ENCODE results near the gene VTN.
A peak's percentile ranks its signal among the peaks of the same experiment; 100 is the strongest.
"Not testable (repeated sequence)": the region's sequence is repeated elsewhere in the genome, so short reads cannot be mapped to it uniquely, and the experiment has no call there.

VTN gene

GRCh38 chr17:28344011-28344410 lies 26.1 kb downstream of the VTN start:
- FAIRE-seq (no peak), DNase-seq (ENCODE audit: insufficient read length, low spot score) (no peak)

GRCh38 chr17:28343491-28343932 lies 26.6 kb downstream of the VTN start:
- no peak for FAIRE-seq
- no peak for DNase-seq (ENCODE audit: insufficient read length, low spot score)

GRCh38 chr17:28342313-28342712 lies 27.8 kb downstream of the VTN start:
- DNase-seq (ENCODE audit: insufficient read length, low spot score) (no peak), FAIRE-seq (no peak)

GRCh38 chr17:28341516-28341915 lies 28.6 kb downstream of the VTN start:
- DNase-seq (ENCODE audit: insufficient read length, low spot score), result no peak
- no peak for FAIRE-seq

- FAIRE-seq, result no peak
These were observed 29.7 kb downstream of the VTN start for GRCh38 chr17:28340374-28340773.

GRCh38 chr17:28339431-28339830 lies 30.7 kb downstream of the VTN start:
- FAIRE-seq (no peak), DNase-seq (ENCODE audit: insufficient read length, low spot score) (no peak)

More at GRCh38 chr17:28340374-28340773, 29.7 kb downstream of the VTN start:
- no peak for DNase-seq (ENCODE audit: insufficient read length, low spot score)

GRCh38 chr17:28338769-28339212 lies 31.3 kb downstream of the VTN start:
- not testable (repeated sequence) for DNase-seq (ENCODE audit: insufficient read length, low spot score); FAIRE-seq

GRCh38 chr17:28338056-28338768 lies 31.9 kb downstream of the VTN start:
- FAIRE-seq, result no peak
- DNase-seq (ENCODE audit: insufficient read length, low spot score), result no peak

GRCh38 chr17:28335959-28336871 lies 33.9 kb downstream of the VTN start:
- FAIRE-seq, result peak; percentile 54
- no peak for DNase-seq (ENCODE audit: insufficient read length, low spot score)

GRCh38 chr17:28335201-28335958 lies 34.7 kb downstream of the VTN start, which contains the start of the genes IFT20 and TNFAIP1:
IFT20 (minus strand) TSS chr17:28335472; CDS start chr17:28331985, 3,487 bp downstream.
TNFAIP1 (plus strand) TSS chr17:28335761; CDS start chr17:28339522, 3,761 bp downstream.
- FAIRE-seq, result peak; percentile 99

GRCh38 chr17:28334666-28335200 lies 35.4 kb downstream of the VTN start:
- DNase-seq (ENCODE audit: insufficient read length, low spot score) (no peak), FAIRE-seq (no peak)

More at GRCh38 chr17:28335201-28335958, 34.7 kb downstream of the VTN start, which contains the start of the genes IFT20 and TNFAIP1:
- peak; percentile 95 for DNase-seq (ENCODE audit: insufficient read length, low spot score)

GRCh38 chr17:28334171-28334570 lies 35.9 kb downstream of the VTN start:
- DNase-seq (ENCODE audit: insufficient read length, low spot score) (no peak), FAIRE-seq (no peak)

GRCh38 chr17:28333083-28333746 lies 36.9 kb downstream of the VTN start:
- no peak for FAIRE-seq
- no peak for DNase-seq (ENCODE audit: insufficient read length, low spot score)

GRCh38 chr17:28331891-28332420 lies 38.2 kb downstream of the VTN start:
- no peak for FAIRE-seq
- DNase-seq (ENCODE audit: insufficient read length, low spot score), result no peak

GRCh38 chr17:28330671-28331070 lies 39.4 kb downstream of the VTN start:
- no peak for DNase-seq (ENCODE audit: insufficient read length, low spot score)
- FAIRE-seq, result no peak

GRCh38 chr17:28328325-28328724 lies 41.8 kb downstream of the VTN start:
- DNase-seq (ENCODE audit: insufficient read length, low spot score) (no peak), FAIRE-seq (no peak)

GRCh38 chr17:28327709-28328108 lies 42.4 kb downstream of the VTN start:
- FAIRE-seq (no peak), DNase-seq (ENCODE audit: insufficient read length, low spot score) (no peak)

- DNase-seq (ENCODE audit: insufficient read length, low spot score) (no peak), FAIRE-seq (no peak)
These were observed 43.0 kb downstream of the VTN start for GRCh38 chr17:28327031-28327607.

- DNase-seq (ENCODE audit: insufficient read length, low spot score), result no peak
- no peak for FAIRE-seq
These were observed 44.0 kb downstream of the VTN start for GRCh38 chr17:28326114-28326513.
